Activated effector memory CD4-positive, alpha-beta T cell treated with Interleukin-2 at 50 U/mL for 16 hours (primary cell): ENCODE data around the gene TMSB10.
"Not testable (repeated sequence)": the region's sequence is repeated elsewhere in the genome, so short reads cannot be mapped to it uniquely, and the experiment has no call there.

Experiments
- DNase-seq: peaks from one replicate; pipeline ENCODE4 v3.0.0-alpha.2; 2020

TMSB10 gene

GRCh38 chr2:84940831-84941412 is 35.5 kb downstream of the TMSB10 start:
- DNase-seq: no peak

GRCh38 chr2:84942166-84942565 is 36.7 kb downstream of the TMSB10 start:
- DNase-seq: no peak

GRCh38 chr2:84942964-84943421 is 37.5 kb downstream of the TMSB10 start:
- no peak for DNase-seq

GRCh38 chr2:84944295-84944909 is 38.9 kb downstream of the TMSB10 start:
- no peak for DNase-seq

GRCh38 chr2:84945838-84946203 is 40.4 kb downstream of the TMSB10 start:
- not testable (repeated sequence) for DNase-seq

GRCh38 chr2:84946204-84947009 is 41.0 kb downstream of the TMSB10 start:
- peak; percentile 27 for DNase-seq

- DNase-seq: no peak
Observed at GRCh38 chr2:84947010-84947593, 41.6 kb downstream of the TMSB10 start.

GRCh38 chr2:84953535-84953934 is 48.1 kb downstream of the TMSB10 start:
- DNase-seq: no peak

- no peak for DNase-seq
Observed at GRCh38 chr2:84954329-84954728, 48.9 kb downstream of the TMSB10 start.
